Hepatocyte (in vitro differentiated cells): ENCODE measurements around the gene REN. TPM values are rescaled to one million over a fixed set of nuclear protein-coding genes. Genes with fewer than 3 reads are reported as not detected.

ENCODE experiments used
- DNase-seq: peaks from one replicate; pipeline ENCODE4 v3.0.0-alpha.2; 2016; ENCODE audit warnings: low spot score
- H2AFZ ChIP-seq: fragments of 200-600 bp; sonication (generic); 2 replicates; pipeline ENCODE4 v1.6.0; 2016; ENCODE audit warnings: antibody characterized with exemption, mild to moderate bottlenecking
- H3K27ac ChIP-seq: fragments of 200-600 bp; sonication (generic); 2 replicates; pipeline ENCODE4 v1.5.1; 2016; ENCODE audit warnings: mild to moderate bottlenecking
- H3K27me3 ChIP-seq: fragments of 200-600 bp; sonication (generic); 2 replicates; pipeline ENCODE4 v1.6.1; 2016
- H3K36me3 ChIP-seq: fragments of 200-600 bp; sonication (generic); replicated peaks from 2 replicates; pipeline ENCODE4 v1.5.1; 2016; ENCODE audit warnings: low read depth; ENCODE audit not compliant: insufficient read depth
- H3K4me1 ChIP-seq: fragments of 200-600 bp; sonication (generic); 2 replicates; pipeline ENCODE4 v1.5.1; 2016; ENCODE audit warnings: mild to moderate bottlenecking, moderate library complexity; ENCODE audit not compliant: insufficient read depth
- H3K4me2 ChIP-seq: fragments of 200-600 bp; sonication (generic); 2 replicates; pipeline ENCODE4 v1.6.0; 2016
- H3K4me3 ChIP-seq: fragments of 200-600 bp; sonication (generic); 2 replicates; pipeline ENCODE4 v1.5.1; 2016; ENCODE audit warnings: mild to moderate bottlenecking
- H3K79me2 ChIP-seq: fragments of 200-600 bp; sonication (generic); 2 replicates; pipeline ENCODE4 v1.6.0; 2017; ENCODE audit warnings: mild to moderate bottlenecking
- H3K9me2 ChIP-seq: fragments of 200-600 bp; sonication (generic); replicated peaks from 2 replicates; pipeline ENCODE4 v1.6.0; 2017; ENCODE audit warnings: mild to moderate bottlenecking; ENCODE audit not compliant: insufficient read depth
- H3K9me3 ChIP-seq: fragments of 200-600 bp; sonication (generic); 2 replicates; pipeline ENCODE4 v1.5.1; 2016; ENCODE audit warnings: low read depth, mild to moderate bottlenecking
- H4K20me1 ChIP-seq: fragments of 200-600 bp; sonication (generic); 2 replicates; pipeline ENCODE4 v1.6.0; 2016; ENCODE audit warnings: mild to moderate bottlenecking; ENCODE audit not compliant: insufficient read depth, poor library complexity, severe bottlenecking
- CTCF ChIP-seq: fragments of 200-600 bp; sonication (generic); IDR thresholded peaks from 2 replicates; pipeline ENCODE4 v1.5.1; 2016; ENCODE audit warnings: antibody characterized with exemption, mild to moderate bottlenecking; ENCODE audit not compliant: poor library complexity
- EZH2 ChIP-seq: fragments of 200-600 bp; sonication (generic); IDR thresholded peaks from 2 replicates; pipeline ENCODE4 v1.6.1; 2016; ENCODE audit warnings: antibody characterized with exemption, mild to moderate bottlenecking, borderline replicate concordance
- EZH2phosphoT487 ChIP-seq: fragments of 200-600 bp; sonication (generic); IDR thresholded peaks from one replicate; pipeline ENCODE4 v1.6.1; 2018; ENCODE audit warnings: antibody characterized with exemption, mild to moderate bottlenecking, low read depth, moderate library complexity; ENCODE audit not compliant: unreplicated experiment, severe bottlenecking
- WGBS: methylation state at CpG from one replicate; pipeline ENCODE4 v1.1.6; 2016; ENCODE audit warnings: low lambda C conversion rate; ENCODE audit errors: missing lambda C conversion rate; 5-methylcytosine and 5-hydroxymethylcytosine counted together
- polyA plus RNA-seq: library from polyadenylated mRNA; unstranded; fragments of >200 nt; fragmentation: Nextera tagmentation; extraction: Ambion mirVana; gene quantifications from 2 replicates; pipeline ENCODE4 v1.2.1, GENCODE V29; 2016
- total RNA-seq: library from RNA; depleted of rRNA; stranded (reverse); fragments of >200 nt; gene quantifications from 2 replicates; pipeline ENCODE4 v1.2.3, GENCODE V29; 2014

Gene REN
- total and polyA plus RNA-seq, 2 experiments from 2014 or later, result 15.4 to 18.4 TPM

DNA sequence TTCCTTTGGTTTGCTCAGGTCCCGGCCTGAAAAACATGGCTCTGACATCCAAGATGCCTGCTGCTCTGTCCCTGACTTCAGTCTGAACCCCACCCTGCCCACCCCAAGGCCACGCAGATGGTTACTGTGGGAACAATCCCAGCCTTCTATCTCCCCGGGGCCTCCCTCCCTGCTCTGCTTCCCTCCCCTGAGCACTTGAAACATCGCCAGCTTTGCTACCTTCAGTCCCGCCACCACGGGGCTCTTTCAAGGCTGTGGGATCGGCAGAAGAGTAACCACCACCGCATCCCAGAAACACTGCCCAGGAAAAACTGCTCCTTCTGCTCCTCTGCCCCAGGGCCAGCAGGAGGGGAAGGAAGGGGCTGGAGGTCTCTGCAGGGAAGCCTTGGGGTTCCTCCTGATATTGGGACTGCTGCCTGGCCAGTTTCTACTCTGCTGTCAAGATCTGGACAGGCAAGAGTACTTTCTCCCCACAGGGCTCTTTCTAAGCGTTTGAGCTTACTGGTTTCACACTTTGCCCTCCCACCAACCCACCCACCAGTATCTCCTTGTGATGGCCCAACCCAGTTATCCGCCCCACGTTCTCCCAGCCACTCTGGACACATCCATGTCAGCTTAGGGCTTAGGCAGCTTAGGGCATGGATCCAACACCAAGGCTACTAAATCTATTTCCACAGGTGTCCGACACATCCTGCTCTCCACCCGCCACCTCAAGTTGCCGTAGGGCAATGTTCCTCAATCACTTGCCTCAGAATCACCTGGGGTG, 22.7 kb downstream of the REN start:
- H3K4me3 ChIP-seq, result no peak overlapping the region
- no peaks in the 10 kb centered on the region for H3K4me1 ChIP-seq
- H3K9me3 ChIP-seq, result no peaks in the 10 kb centered on the region
- H3K27me3 ChIP-seq, result no peaks in the 10 kb centered on the region
- WGBS, result 83% methylated on average over 13 of the region's 14 CpGs
- no peak for DNase-seq
- no peaks in the 10 kb centered on the region for H4K20me1 ChIP-seq
- no peaks in the 10 kb centered on the region for H3K36me3 ChIP-seq
- H3K9me2 ChIP-seq, result no peaks in the 10 kb centered on the region
- H3K4me2 ChIP-seq, result no peak overlapping the region
- H3K27ac ChIP-seq, result no peak overlapping the region
- H3K79me2 ChIP-seq, result no peaks in the 10 kb centered on the region
- no peak overlapping the region for H2AFZ ChIP-seq
- TF ChIP-seq EZH2 (no peak), CTCF (no peak), EZH2phosphoT487 (no peak)

DNA sequence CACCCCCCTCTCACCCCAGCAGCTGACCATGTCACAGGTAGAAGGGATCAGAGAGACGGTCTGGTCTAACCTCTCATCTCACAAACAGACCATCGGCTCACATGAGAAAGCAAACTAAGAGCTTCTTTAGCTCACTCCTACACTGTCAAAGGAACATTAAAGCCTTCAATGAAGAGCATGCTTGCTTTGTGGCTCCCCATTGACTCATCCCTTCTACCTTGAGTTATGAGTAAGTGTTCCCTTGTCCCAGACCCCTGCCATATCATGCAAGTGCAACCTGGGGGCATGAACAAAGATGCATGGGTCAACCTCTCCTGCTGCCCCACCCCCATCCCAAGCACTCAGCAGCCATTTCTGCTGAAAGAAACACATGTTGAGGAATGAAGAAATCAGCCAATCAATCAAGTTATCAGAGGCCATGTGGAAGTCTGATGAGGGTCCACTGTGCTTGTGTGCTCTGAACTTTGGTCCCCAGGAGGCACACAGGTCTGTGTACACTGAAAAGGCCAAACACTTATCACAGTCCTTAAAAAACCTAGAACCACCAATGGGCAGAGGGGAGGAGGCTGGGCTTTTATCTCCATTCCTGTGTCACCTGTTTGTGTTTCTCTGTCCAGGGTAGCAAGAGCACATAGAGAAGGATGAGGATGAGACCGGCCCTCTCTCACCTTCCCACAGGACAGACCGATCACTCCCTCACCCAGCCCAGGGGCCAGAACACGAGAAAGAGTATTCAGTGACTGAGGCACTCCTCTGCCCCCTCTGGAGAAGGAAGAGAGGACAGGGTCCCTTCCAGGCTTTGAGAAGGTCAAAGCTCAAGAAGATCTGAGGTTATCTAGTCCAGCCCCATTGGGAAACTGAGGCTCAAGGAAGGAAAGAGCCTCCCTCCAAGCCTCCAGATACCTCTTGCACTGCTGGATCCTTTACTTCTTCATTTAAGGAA, 23.8 kb downstream of the REN start:
- no peak for DNase-seq
- no peak for TF ChIP-seq EZH2phosphoT487
- TF ChIP-seq EZH2, result no peak
- TF ChIP-seq CTCF, result no peak
- Histone ChIP-seq H3K27ac (no peak overlapping the region), H3K79me2 (no peaks in the 10 kb centered on the region), H3K9me2 (no peaks in the 10 kb centered on the region), H3K4me3 (no peak overlapping the region), H3K36me3 (no peaks in the 10 kb centered on the region), H3K4me1 (no peaks in the 10 kb centered on the region), H3K9me3 (no peaks in the 10 kb centered on the region), H4K20me1 (no peaks in the 10 kb centered on the region), H3K27me3 (no peaks in the 10 kb centered on the region), H3K4me2 (no peak overlapping the region), H2AFZ (no peak overlapping the region)
- WGBS, result 75% methylated on average over 5 of the region's 5 CpGs

DNA sequence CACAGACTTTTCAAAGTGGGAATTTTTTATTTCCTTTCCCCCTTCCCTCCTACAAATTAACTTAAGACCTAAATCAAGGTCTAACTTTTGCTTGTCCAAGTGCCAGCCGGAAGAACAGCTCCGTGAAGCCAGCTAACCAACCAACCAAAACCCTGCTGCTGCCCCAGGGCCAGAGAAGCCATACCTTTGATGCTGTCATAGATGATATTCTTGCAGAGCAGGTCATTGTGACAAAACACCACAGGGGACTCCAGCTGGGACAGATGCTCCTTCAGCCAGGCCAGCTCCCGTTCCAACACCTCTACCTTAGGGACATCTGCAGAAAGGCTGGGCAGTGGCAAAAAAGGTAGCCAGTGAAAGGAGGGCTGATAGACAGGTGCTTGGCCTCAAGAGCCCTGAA, 25.0 kb downstream of the REN start:
- no peak for TF ChIP-seq CTCF
- TF ChIP-seq EZH2phosphoT487, result no peak
- no peak for TF ChIP-seq EZH2
- H3K9me3 ChIP-seq, result no peaks in the 10 kb centered on the region
- no peaks in the 10 kb centered on the region for H3K9me2 ChIP-seq
- H3K4me3 ChIP-seq, result no peak overlapping the region
- no peaks in the 10 kb centered on the region for H4K20me1 ChIP-seq
- H3K4me2 ChIP-seq, result no peak overlapping the region
- H3K79me2 ChIP-seq, result no peaks in the 10 kb centered on the region
- no peaks in the 10 kb centered on the region for H3K4me1 ChIP-seq
- no peak overlapping the region for H2AFZ ChIP-seq
- no peak overlapping the region for H3K27ac ChIP-seq
- no peak for DNase-seq
- 92% methylated on average over 3 of the region's 3 CpGs for WGBS
- H3K36me3 ChIP-seq, result no peaks in the 10 kb centered on the region
- no peaks in the 10 kb centered on the region for H3K27me3 ChIP-seq
